Panc1 (cell line): Measurements from ENCODE around the gene RUSF1. TPM values are rescaled to one million over a fixed set of nuclear protein-coding genes. Genes with fewer than 3 reads are reported as not detected.

Source experiments
- ATAC-seq: fragments of 200-7000 bp; cut with Tn5 transposase; 2 replicates; pipeline ENCODE4 v1.9.1; 2020; ENCODE audit warnings: mild to moderate bottlenecking, moderate library complexity
- BruUV-seq: library from RNA; stranded (reverse); fragments of 400-500 nt; replicated peaks from 2 replicates; lab custom pipeline; 2021; lab: Mats Ljungman, UMichigan
- CTCF ChIA-PET: fragments of 300-600 bp; sonication (Branson Sonifier 250); formaldehyde crosslinking; loops from one replicate; lab custom pipeline; 2022; ENCODE audit warnings: antibody characterized with exemption; lab: Charles Lee
- POLR2A ChIA-PET: fragments of 300-600 bp; sonication (Branson Sonifier 250); formaldehyde crosslinking; loops from one replicate; lab custom pipeline; 2022; ENCODE audit warnings: antibody characterized with exemption; lab: Charles Lee
- DNase-seq: peaks from one replicate; pipeline ENCODE4 v3.0.0-alpha.2; 2010; ENCODE audit warnings: low read depth, low spot score
- H3K27ac ChIP-seq: 2 replicates; pipeline ENCODE4 v1.5.1; 2011; ENCODE audit warnings: mild to moderate bottlenecking, low read length, inconsistent platforms
- H3K27me3 ChIP-seq: fragments of 200-500 bp; sonication (Bioruptor generic); 2 replicates; pipeline ENCODE4 v1.6.0; 2014; ENCODE audit warnings: low read length, inconsistent platforms; ENCODE audit not compliant: control insufficient read depth, insufficient read depth
- H3K36me3 ChIP-seq: fragments of 200-500 bp; sonication (Bioruptor generic); 2 replicates; pipeline ENCODE4 v1.5.1; 2014; ENCODE audit warnings: inconsistent platforms, mild to moderate bottlenecking, low read length, moderate library complexity; ENCODE audit not compliant: control insufficient read depth, insufficient read depth
- H3K4me1 ChIP-seq: 2 replicates; pipeline ENCODE4 v1.5.1; 2011; ENCODE audit warnings: inconsistent platforms, mild to moderate bottlenecking, low read length, moderate library complexity; ENCODE audit not compliant: control insufficient read depth, insufficient read depth
- H3K4me3 ChIP-seq, 2 experiments: 2 replicates each; pipeline ENCODE4 v1.5.1; 2011 to 2012; ENCODE audit warnings: low read depth in 2 of 2, low read length in 2 of 2, mild to moderate bottlenecking in 2 of 2, inconsistent platforms in 1 of 2, moderate library complexity in 1 of 2
- H3K9me3 ChIP-seq: fragments of 200-500 bp; sonication (Bioruptor generic); 2 replicates; pipeline ENCODE4 v1.5.1; 2014; ENCODE audit warnings: low read depth, mild to moderate bottlenecking, inconsistent platforms, low read length, moderate library complexity; ENCODE audit not compliant: control insufficient read depth, insufficient read depth
- CTCF ChIP-seq: fragments of 450-650 bp; IDR thresholded peaks from 2 replicates; pipeline ENCODE4 v1.5.1; 2017; ENCODE audit warnings: mild to moderate bottlenecking
- POLR2AphosphoS5 ChIP-seq: IDR thresholded peaks from 2 replicates; pipeline ENCODE4 v1.6.1; 2012; ENCODE audit warnings: mild to moderate bottlenecking, low read depth, low read length, moderate library complexity
- SIN3A ChIP-seq: IDR thresholded peaks from 2 replicates; pipeline ENCODE4 v1.6.1; 2012; ENCODE audit warnings: low read depth, mild to moderate bottlenecking, low read length, moderate library complexity, borderline replicate concordance; ENCODE audit not compliant: insufficient read depth
- TCF7L2 ChIP-seq: IDR thresholded peaks from 2 replicates; pipeline ENCODE4 v1.6.1; 2011; ENCODE audit warnings: mild to moderate bottlenecking, low read depth, low read length, inconsistent platforms
- in situ Hi-C: cut with HindIII; loops from 2 replicates; pipeline ENCODE4 v1.10.0; 2016; ENCODE audit warnings: low sequenced_read_pairs, low pct_unique_long_range_greater_than_20kb
- intact Hi-C: fragments of 100-400 bp; cut with micrococcal nuclease; formaldehyde crosslinking; loops from one replicate; pipeline ENCODE4 v1.10.0; 2022; ENCODE audit not compliant: unreplicated experiment
- total RNA-seq: library from RNA; stranded (reverse); gene quantifications from one replicate; pipeline ENCODE4 v1.2.1, GENCODE V29; 2021; ENCODE audit not compliant: unreplicated experiment
- TF ChIP-seq, protein P1 (sequence below), 2 experiments: IDR thresholded peaks; 2 replicates each; pipeline ENCODE4 v1.6.1; 2011 to 2012; ENCODE audit warnings: low read depth in 2 of 2, control low read depth in 1 of 2, low read length in 1 of 2, mild to moderate bottlenecking in 1 of 2, moderate library complexity in 1 of 2; ENCODE audit not compliant: insufficient read depth in 1 of 2

Gene RUSF1
- total RNA-seq, 1 experiment from 2014 or later: 47.4 TPM

DNA sequence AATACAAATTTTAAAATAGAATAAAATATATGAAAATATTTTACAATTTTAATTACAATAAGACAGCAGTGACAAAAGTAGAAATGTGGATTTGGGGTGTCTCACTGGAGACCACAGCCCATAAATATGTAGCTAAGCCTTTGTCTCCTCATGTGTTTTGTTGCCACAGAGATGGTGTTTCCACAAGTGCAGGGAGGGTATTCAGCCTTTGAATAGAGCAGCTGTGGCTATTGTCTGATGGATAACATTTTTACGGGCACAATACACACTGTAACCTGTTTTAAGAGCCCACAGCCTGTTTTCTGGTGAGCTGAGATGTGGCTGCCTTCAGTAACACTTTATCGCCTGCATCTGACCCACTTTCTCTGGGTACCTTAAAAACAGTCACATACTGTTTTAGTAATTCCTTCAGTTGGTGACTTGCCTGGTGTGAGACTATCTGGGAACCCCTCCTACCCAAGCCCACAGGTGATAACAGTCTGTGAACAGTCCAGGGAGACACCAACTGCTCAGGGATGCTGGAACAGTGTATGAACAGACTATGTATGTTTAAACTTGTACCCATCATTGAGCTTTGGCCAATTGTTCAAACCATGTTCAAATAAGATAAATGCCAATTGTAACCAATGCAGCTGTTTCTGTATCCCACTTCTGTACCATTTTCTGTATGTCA lies 11.7 kb upstream of the RUSF1 start:
- TF ChIP-seq CTCF: no peak
- no peak for TF ChIP-seq TCF7L2
- TF ChIP-seq, protein P1, sequence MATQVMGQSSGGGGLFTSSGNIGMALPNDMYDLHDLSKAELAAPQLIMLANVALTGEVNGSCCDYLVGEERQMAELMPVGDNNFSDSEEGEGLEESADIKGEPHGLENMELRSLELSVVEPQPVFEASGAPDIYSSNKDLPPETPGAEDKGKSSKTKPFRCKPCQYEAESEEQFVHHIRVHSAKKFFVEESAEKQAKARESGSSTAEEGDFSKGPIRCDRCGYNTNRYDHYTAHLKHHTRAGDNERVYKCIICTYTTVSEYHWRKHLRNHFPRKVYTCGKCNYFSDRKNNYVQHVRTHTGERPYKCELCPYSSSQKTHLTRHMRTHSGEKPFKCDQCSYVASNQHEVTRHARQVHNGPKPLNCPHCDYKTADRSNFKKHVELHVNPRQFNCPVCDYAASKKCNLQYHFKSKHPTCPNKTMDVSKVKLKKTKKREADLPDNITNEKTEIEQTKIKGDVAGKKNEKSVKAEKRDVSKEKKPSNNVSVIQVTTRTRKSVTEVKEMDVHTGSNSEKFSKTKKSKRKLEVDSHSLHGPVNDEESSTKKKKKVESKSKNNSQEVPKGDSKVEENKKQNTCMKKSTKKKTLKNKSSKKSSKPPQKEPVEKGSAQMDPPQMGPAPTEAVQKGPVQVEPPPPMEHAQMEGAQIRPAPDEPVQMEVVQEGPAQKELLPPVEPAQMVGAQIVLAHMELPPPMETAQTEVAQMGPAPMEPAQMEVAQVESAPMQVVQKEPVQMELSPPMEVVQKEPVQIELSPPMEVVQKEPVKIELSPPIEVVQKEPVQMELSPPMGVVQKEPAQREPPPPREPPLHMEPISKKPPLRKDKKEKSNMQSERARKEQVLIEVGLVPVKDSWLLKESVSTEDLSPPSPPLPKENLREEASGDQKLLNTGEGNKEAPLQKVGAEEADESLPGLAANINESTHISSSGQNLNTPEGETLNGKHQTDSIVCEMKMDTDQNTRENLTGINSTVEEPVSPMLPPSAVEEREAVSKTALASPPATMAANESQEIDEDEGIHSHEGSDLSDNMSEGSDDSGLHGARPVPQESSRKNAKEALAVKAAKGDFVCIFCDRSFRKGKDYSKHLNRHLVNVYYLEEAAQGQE (IDR thresholded peaks at IDR 0.05; ENCODE audit: insufficient read depth in 1 of 2, low read depth in 2 of 2, low read length in 1 of 2): no peak
- TF ChIP-seq SIN3A: no peak
- TF ChIP-seq POLR2AphosphoS5: no peak
- Histone ChIP-seq H3K27me3 (no peaks in the 10 kb centered on the region), H3K4me3 (no peak overlapping the region), H3K9me3 (no peaks in the 10 kb centered on the region), H3K27ac (no peak overlapping the region), H3K36me3 (no peaks in the 10 kb centered on the region), H3K4me1 (no peaks in the 10 kb centered on the region)
- BruUV-seq: no TSS peak
- intact Hi-C loops: no loop called here
- ATAC-seq (no peak), DNase-seq (no peak)
- ChIA-PET CTCF (no interaction called here), POLR2A (no interaction called here)
- in situ Hi-C loops: no loop called here

DNA sequence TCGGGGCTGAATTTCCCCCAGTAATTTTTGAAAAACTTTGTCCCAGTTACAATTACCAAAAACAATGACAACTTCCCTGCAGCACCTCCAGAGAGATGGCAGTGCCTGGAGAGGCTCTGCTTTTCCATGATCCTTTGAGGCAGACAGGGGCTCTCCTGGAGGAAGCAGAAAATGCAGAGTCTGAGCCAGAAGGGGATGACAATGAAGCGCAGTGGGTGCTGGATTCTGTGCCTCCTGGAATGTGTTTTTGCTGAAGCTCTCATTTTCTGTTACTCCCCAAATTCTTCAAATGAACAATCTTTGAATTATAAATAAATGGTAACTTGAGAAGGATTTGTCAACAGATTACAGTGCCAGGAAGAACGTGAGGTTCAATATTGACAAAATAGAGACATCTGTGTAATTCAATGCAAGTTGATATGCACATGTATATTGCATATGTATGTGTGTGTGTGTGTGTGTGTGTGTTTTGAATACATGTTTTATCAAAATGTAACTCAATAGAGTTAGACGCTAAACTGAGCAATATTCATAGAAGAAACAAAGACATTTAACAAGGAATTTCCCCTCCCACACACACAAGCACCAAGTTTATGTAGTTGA lies 9.7 kb upstream of the RUSF1 start:
- in situ Hi-C loops: no loop called here
- ChIA-PET CTCF (no interaction called here), POLR2A (no interaction called here)
- Histone ChIP-seq H3K4me3 (no peak overlapping the region), H3K27ac (no peak overlapping the region), H3K4me1 (no peaks in the 10 kb centered on the region), H3K27me3 (no peaks in the 10 kb centered on the region), H3K9me3 (no peaks in the 10 kb centered on the region), H3K36me3 (no peaks in the 10 kb centered on the region)
- no TSS peak for BruUV-seq
- intact Hi-C loops: no loop called here
- DNase-seq: no peak
- no peak for ATAC-seq
- TF ChIP-seq, protein P1 (IDR thresholded peaks at IDR 0.05; ENCODE audit: insufficient read depth in 1 of 2, low read depth in 2 of 2, low read length in 1 of 2): no peak
- TF ChIP-seq SIN3A (no peak), POLR2AphosphoS5 (no peak), TCF7L2 (no peak), CTCF (no peak)
